Measurements from ENCODE around the gene TAF1C. TPM values are rescaled to one million over a fixed set of nuclear protein-coding genes. Genes with fewer than 3 reads are reported as not detected.

The TAF1C gene
- total and polyA plus RNA-seq, 9 of the 15 experiments (the other 6 are each of a cell fraction or from before 2014, with no cell fraction given) = 1.5 to 74.8 (median 21.0) TPM

DNA sequence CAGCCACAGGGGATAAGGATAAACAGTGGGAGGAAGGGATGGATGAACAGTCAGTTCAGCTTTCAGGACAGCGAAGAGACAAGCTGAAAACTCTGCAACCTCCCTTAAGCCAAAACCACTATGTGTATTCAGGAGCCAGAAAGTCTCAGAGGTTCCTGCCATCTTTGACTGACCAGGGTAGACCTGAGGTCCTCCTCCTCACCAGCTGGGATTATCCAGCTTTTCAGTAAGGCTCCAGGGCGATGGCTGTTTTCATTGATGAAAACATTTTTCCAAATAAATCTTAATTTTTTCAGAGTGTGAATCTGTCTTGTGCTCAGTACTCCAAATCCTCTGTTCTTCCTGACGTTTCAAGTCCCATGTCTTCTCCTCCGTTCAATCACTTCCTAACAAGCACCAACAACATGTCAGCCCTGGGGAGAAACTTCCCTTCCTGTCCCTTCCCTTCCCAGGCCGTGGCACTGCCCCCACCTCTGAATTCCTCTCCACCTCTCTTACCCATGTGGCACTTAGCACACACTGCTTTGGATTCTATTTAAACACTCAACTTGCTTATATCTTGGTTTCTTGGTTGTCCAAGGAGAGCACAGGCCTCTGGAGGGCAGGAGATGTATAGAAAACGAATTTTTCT lies 47.1 kb downstream of the TAF1C start (continued):
- TF ChIP-seq, protein P1, sequence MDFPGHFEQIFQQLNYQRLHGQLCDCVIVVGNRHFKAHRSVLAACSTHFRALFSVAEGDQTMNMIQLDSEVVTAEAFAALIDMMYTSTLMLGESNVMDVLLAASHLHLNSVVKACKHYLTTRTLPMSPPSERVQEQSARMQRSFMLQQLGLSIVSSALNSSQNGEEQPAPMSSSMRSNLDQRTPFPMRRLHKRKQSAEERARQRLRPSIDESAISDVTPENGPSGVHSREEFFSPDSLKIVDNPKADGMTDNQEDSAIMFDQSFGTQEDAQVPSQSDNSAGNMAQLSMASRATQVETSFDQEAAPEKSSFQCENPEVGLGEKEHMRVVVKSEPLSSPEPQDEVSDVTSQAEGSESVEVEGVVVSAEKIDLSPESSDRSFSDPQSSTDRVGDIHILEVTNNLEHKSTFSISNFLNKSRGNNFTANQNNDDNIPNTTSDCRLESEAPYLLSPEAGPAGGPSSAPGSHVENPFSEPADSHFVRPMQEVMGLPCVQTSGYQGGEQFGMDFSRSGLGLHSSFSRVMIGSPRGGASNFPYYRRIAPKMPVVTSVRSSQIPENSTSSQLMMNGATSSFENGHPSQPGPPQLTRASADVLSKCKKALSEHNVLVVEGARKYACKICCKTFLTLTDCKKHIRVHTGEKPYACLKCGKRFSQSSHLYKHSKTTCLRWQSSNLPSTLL (IDR thresholded peaks at IDR 0.05) = no peak
- TF ChIP-seq NONO (IDR thresholded peaks at IDR 0.05; ENCODE audit: low read depth in 2 of 2, low read length in 1 of 2) (no peak), RBM34 (IDR thresholded peaks at IDR 0.05; ENCODE audit: borderline replicate concordance, insufficient read depth, low read length) (no peak), ZNF212 (CRISPR knock-in tag; IDR thresholded peaks at IDR 0.05) (no peak), NR3C1 (CRISPR knock-in tag; IDR thresholded peaks at IDR 0.05) (no peak), PHF21A (IDR thresholded peaks at IDR 0.05; ENCODE audit: borderline replicate concordance, low read depth) (no peak), EZH2 (IDR thresholded peaks at IDR 0.05; ENCODE audit: borderline replicate concordance, low read depth, low read length) (no peak), JUN (IDR thresholded peaks at IDR 0.05; ENCODE audit: borderline replicate concordance, low read depth, low read length) (no peak), JUN (CRISPR knock-in tag; IDR thresholded peaks at IDR 0.05; ENCODE audit: borderline replicate concordance) (no peak), POLR2AphosphoS2 (IDR thresholded peaks at IDR 0.05; ENCODE audit: low read length) (no peak), SREBF1 (IDR thresholded peaks at IDR 0.05; ENCODE audit: borderline replicate concordance, low read depth, low read length) (no peak), ETV5 (CRISPR knock-in tag; IDR thresholded peaks at IDR 0.05; ENCODE audit: low read depth) (peak; percentile 42; the same call in 1 of the 2 replicates), HDAC1 (IDR thresholded peaks at IDR 0.05) (no peak), POLR2A (conservative IDR thresholded peaks at IDR 0.05) (no peak), JUND (IDR thresholded peaks at IDR 0.05; ENCODE audit: borderline replicate concordance, low read depth, low read length) (no peak; the same call in 1 of the 2 replicates), JUND (tag; IDR thresholded peaks at IDR 0.05; ENCODE audit: borderline replicate concordance, low read depth, low read length) (no peak), POLR2G (IDR thresholded peaks at IDR 0.05; ENCODE audit: low read depth, low read length) (peak; percentile 46; the same call in 1 of the 2 replicates), RAD21 (CRISPR knock-in tag; conservative IDR thresholded peaks at IDR 0.05 in 1 of 2, IDR thresholded peaks at IDR 0.05 in 1 of 2) (0 out of 4 replicates have a peak, but pooled peaks of 1 of the 2 experiments have one; percentile 39), NFATC3 (IDR thresholded peaks at IDR 0.05) (no peak)
- TF ChIP-seq, protein P2, sequence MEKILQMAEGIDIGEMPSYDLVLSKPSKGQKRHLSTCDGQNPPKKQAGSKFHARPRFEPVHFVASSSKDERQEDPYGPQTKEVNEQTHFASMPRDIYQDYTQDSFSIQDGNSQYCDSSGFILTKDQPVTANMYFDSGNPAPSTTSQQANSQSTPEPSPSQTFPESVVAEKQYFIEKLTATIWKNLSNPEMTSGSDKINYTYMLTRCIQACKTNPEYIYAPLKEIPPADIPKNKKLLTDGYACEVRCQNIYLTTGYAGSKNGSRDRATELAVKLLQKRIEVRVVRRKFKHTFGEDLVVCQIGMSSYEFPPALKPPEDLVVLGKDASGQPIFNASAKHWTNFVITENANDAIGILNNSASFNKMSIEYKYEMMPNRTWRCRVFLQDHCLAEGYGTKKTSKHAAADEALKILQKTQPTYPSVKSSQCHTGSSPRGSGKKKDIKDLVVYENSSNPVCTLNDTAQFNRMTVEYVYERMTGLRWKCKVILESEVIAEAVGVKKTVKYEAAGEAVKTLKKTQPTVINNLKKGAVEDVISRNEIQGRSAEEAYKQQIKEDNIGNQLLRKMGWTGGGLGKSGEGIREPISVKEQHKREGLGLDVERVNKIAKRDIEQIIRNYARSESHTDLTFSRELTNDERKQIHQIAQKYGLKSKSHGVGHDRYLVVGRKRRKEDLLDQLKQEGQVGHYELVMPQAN (IDR thresholded peaks at IDR 0.05; ENCODE audit: borderline replicate concordance) = no peak
- TF ChIP-seq, protein P3, sequence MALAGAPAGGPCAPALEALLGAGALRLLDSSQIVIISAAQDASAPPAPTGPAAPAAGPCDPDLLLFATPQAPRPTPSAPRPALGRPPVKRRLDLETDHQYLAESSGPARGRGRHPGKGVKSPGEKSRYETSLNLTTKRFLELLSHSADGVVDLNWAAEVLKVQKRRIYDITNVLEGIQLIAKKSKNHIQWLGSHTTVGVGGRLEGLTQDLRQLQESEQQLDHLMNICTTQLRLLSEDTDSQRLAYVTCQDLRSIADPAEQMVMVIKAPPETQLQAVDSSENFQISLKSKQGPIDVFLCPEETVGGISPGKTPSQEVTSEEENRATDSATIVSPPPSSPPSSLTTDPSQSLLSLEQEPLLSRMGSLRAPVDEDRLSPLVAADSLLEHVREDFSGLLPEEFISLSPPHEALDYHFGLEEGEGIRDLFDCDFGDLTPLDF (CRISPR knock-in tag; IDR thresholded peaks at IDR 0.05) = no peak
- TF ChIP-seq, protein P4, sequence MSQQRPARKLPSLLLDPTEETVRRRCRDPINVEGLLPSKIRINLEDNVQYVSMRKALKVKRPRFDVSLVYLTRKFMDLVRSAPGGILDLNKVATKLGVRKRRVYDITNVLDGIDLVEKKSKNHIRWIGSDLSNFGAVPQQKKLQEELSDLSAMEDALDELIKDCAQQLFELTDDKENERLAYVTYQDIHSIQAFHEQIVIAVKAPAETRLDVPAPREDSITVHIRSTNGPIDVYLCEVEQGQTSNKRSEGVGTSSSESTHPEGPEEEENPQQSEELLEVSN (IDR thresholded peaks at IDR 0.05; ENCODE audit: borderline replicate concordance in 1 of 2, extremely low read depth in 1 of 2, insufficient read depth in 1 of 2, insufficient read length in 1 of 2, low read depth in 1 of 2, low read length in 1 of 2, poor library complexity in 1 of 2, severe bottlenecking in 1 of 2) = no peak
